Right cardiac atrium (tissue), 5 donors: Measurements from ENCODE around the gene PCNT. TPM values are rescaled to one million over a fixed set of nuclear protein-coding genes. Genes with fewer than 3 reads are reported as not detected.

ENCODE experiments used
- ATAC-seq, 2 donors: fragments of 200-7000 bp; cut with Tn5 transposase; one replicate each; pipeline versions ENCODE4 v1.8.0 to v1.9.1; 2020; ENCODE audit warnings: moderate library complexity in 2 of 2, mild to moderate bottlenecking in 1 of 2
- DNase-seq, 3 donors: peaks; one replicate each; pipeline ENCODE4 v3.0.0-alpha.2; 2020
- H3K27ac ChIP-seq: one replicate; pipeline ENCODE4 v1.5.1; 2013; ENCODE audit warnings: mild to moderate bottlenecking, low read length, control low read depth, moderate library complexity
- H3K27me3 ChIP-seq: one replicate; pipeline ENCODE4 v1.6.1; 2013; ENCODE audit not compliant: control insufficient read depth, insufficient read depth
- H3K4me1 ChIP-seq: one replicate; pipeline ENCODE4 v1.6.1; 2013; ENCODE audit warnings: low read length; ENCODE audit not compliant: control insufficient read depth, insufficient read depth
- H3K4me3 ChIP-seq: one replicate; pipeline ENCODE4 v1.5.1; 2013; ENCODE audit warnings: low read length, control low read depth
- H3K9me3 ChIP-seq: one replicate; pipeline ENCODE4 v1.6.1; 2013; ENCODE audit warnings: low read length; ENCODE audit not compliant: control insufficient read depth
- WGBS: extraction: QIAGEN DNeasy Blood & Tissue Kit; methylation state at CpG from one replicate; pipeline ENCODE4 v1.1.7; 2013; 5-methylcytosine and 5-hydroxymethylcytosine counted together
- intact Hi-C, 4 donors: fragments of 100-400 bp; cut with DNase I; formaldehyde crosslinking; loops; one replicate each; pipeline versions ENCODE4 v1.11.0 to v1.14.0; 2022 to 2023
- polyA plus RNA-seq: library from polyadenylated mRNA; stranded (reverse); fragments of 200-250 nt; gene quantifications from one replicate; pipeline ENCODE4 v1.2.3, GENCODE V29; 2013
- total RNA-seq, 4 donors: library from RNA; stranded (reverse); fragmentation: NEBNext Ultra II Directional; extraction: Animal tissue kit (Norgen Biotek cat#: 25700); gene quantifications; one replicate each; pipeline ENCODE4 v1.2.1, GENCODE V29; 2021
- donor health status: healthy with polysubstance abuse.
- donor health status: DM: no; HTN: yes; CAD: no.
- donor health status: DM: no; HTN: no; CAD: no.
- donor health status: DM: no; HTN: yes; CAD: no; lungs with severe emphysema.
- donor health status: DM: yes; HTN: yes; CAD: no.

PCNT gene
- total and polyA plus RNA-seq, 5 donors, result 20.8 to 29.6 (median 27.6) TPM

- Histone ChIP-seq H3K27me3 (no peaks in the 10 kb centered on the region), H3K9me3 (no peaks in the 10 kb centered on the region), H3K4me1 (peaks cover 4% of the 10 kb centered on the region), H3K4me3 (no peak overlapping the region), H3K27ac (no peak overlapping the region)
- 92% methylated on average over 10 of the region's 10 CpGs for WGBS
- ATAC-seq (no peak), DNase-seq (no peak)
- intact Hi-C loops, result loop anchor here in 3 of 4 donors (2.0 to 10.0 kb wide), 3 partner anchors 37 to 313 kb away; partner anchors contain the start of genes FTCD (in 1 of the 3) and PCNT (in 1 of the 3)
These were observed 36.4 kb upstream of the PCNT start for GRCh38 chr21:46287541-46287940.

GRCh38 chr21:46289655-46290179 lies 34.2 kb upstream of the PCNT start:
- intact Hi-C loops, result loop anchor here in 2 of 4 donors (10.0 kb wide), 2 partner anchors 135 to 315 kb away; partner anchors contain the start of gene FTCD (in 1 of the 2)
- ATAC-seq (no peak), DNase-seq (no peak)
- H3K4me1 ChIP-seq, result no peaks in the 10 kb centered on the region
- no peaks in the 10 kb centered on the region for H3K27me3 ChIP-seq
- no peak overlapping the region for H3K4me3 ChIP-seq
- no peaks in the 10 kb centered on the region for H3K9me3 ChIP-seq
- H3K27ac ChIP-seq, result no peak overlapping the region
- 82% methylated on average over 6 of the region's 6 CpGs for WGBS

- intact Hi-C loops, result no loop called here
- H3K4me3 ChIP-seq, result no peak overlapping the region
- no peaks in the 10 kb centered on the region for H3K9me3 ChIP-seq
- H3K27ac ChIP-seq, result no peak overlapping the region
- ATAC-seq, result no peak
- DNase-seq, result no peak
- H3K27me3 ChIP-seq, result no peaks in the 10 kb centered on the region
- WGBS, result 91% methylated on average over 2 of the region's 2 CpGs
- H3K4me1 ChIP-seq, result no peaks in the 10 kb centered on the region
These were observed 32.4 kb upstream of the PCNT start for GRCh38 chr21:46291561-46291960.

- Histone ChIP-seq H3K4me1 (no peaks in the 10 kb centered on the region), H3K9me3 (no peaks in the 10 kb centered on the region), H3K4me3 (no peak overlapping the region), H3K27ac (no peak overlapping the region), H3K27me3 (no peaks in the 10 kb centered on the region)
- 43% methylated on average over 10 of the region's 10 CpGs for WGBS
- intact Hi-C loops, result no loop called here
- DNase-seq (peak in 2 of 3 donors; percentile 27 to 54), ATAC-seq (peak in 1 of 2 donors; percentile 3)
These were observed 29.2 kb upstream of the PCNT start for GRCh38 chr21:46294647-46295176.

- intact Hi-C loops, result no loop called here
- WGBS, result 39% methylated on average over 9 of the region's 9 CpGs
- ATAC-seq (peak; percentile 5 to 22), DNase-seq (peak; percentile 48 to 73 (median 51))
- Histone ChIP-seq H3K27me3 (no peaks in the 10 kb centered on the region), H3K9me3 (no peaks in the 10 kb centered on the region), H3K4me1 (no peaks in the 10 kb centered on the region), H3K4me3 (no peak overlapping the region), H3K27ac (no peak overlapping the region)
These were observed 28.7 kb upstream of the PCNT start for GRCh38 chr21:46295177-46295770.

GRCh38 chr21:46295996-46296752 lies 27.8 kb upstream of the PCNT start:
- H3K4me1 ChIP-seq, result no peaks in the 10 kb centered on the region
- ATAC-seq, result peak; percentile 95 to 96
- peak overlapping the region; percentile 42 for H3K27ac ChIP-seq
- WGBS, result 42% methylated on average over 29 of the region's 29 CpGs
- no peak overlapping the region for H3K4me3 ChIP-seq
- DNase-seq, result peak; percentile 93 to 98 (median 95)
- no peaks in the 10 kb centered on the region for H3K27me3 ChIP-seq
- H3K9me3 ChIP-seq, result no peaks in the 10 kb centered on the region
- intact Hi-C loops, result no loop called here

- DNase-seq (peak; percentile 44 to 76 (median 72)), ATAC-seq (peak; percentile 48 to 55)
- Histone ChIP-seq H3K27ac (peak overlapping the region; percentile 5), H3K4me1 (no peaks in the 10 kb centered on the region), H3K9me3 (no peaks in the 10 kb centered on the region), H3K27me3 (no peaks in the 10 kb centered on the region), H3K4me3 (peak overlapping the region; percentile 42)
- WGBS, result 3% methylated on average over 84 of the region's 84 CpGs
- intact Hi-C loops, result no loop called here
These were observed 26.4 kb upstream of the PCNT start for GRCh38 chr21:46297338-46298271.

GRCh38 chr21:46299167-46299566 lies 24.8 kb upstream of the PCNT start:
- H3K4me1 ChIP-seq, result no peaks in the 10 kb centered on the region
- DNase-seq, result no peak
- H3K27me3 ChIP-seq, result no peaks in the 10 kb centered on the region
- no peak for ATAC-seq
- H3K27ac ChIP-seq, result no peak overlapping the region
- H3K4me3 ChIP-seq, result no peak overlapping the region
- intact Hi-C loops, result no loop called here
- whole genome bisulfite sequencing, result 86% methylated on average over 9 of the region's 9 CpGs
- no peaks in the 10 kb centered on the region for H3K9me3 ChIP-seq

- no peak overlapping the region for H3K27ac ChIP-seq
- no peaks in the 10 kb centered on the region for H3K27me3 ChIP-seq
- no peaks in the 10 kb centered on the region for H3K4me1 ChIP-seq
- H3K4me3 ChIP-seq, result no peak overlapping the region
- 95% methylated on average over 14 of the region's 14 CpGs for WGBS
- ATAC-seq (no peak), DNase-seq (no peak)
- intact Hi-C loops, result no loop called here
- no peaks in the 10 kb centered on the region for H3K9me3 ChIP-seq
These were observed 22.2 kb upstream of the PCNT start for GRCh38 chr21:46301759-46302158.

GRCh38 chr21:46304437-46304836 lies 19.5 kb upstream of the PCNT start:
- DNase-seq, result no peak
- Histone ChIP-seq H3K27ac (no peak overlapping the region), H3K27me3 (no peaks in the 10 kb centered on the region), H3K4me1 (no peaks in the 10 kb centered on the region), H3K9me3 (no peaks in the 10 kb centered on the region), H3K4me3 (no peak overlapping the region)
- no peak for ATAC-seq
- intact Hi-C loops, result no loop called here
- WGBS, result 88% methylated on average over 5 of the region's 5 CpGs
